NCI-H82 treated with DMSO at 0.1 percent for 48 hours (cell line): ENCODE data around the gene CLINT1.
"Not testable (repeated sequence)": the region's sequence is repeated elsewhere in the genome, so short reads cannot be mapped to it uniquely, and the experiment has no call there.

Source experiments
- DNase-seq: peaks from one replicate; lab custom pipeline; 2025; ENCODE audit not compliant: unreplicated experiment; lab: John Stamatoyannopoulos, UW

Gene CLINT1

DNA sequence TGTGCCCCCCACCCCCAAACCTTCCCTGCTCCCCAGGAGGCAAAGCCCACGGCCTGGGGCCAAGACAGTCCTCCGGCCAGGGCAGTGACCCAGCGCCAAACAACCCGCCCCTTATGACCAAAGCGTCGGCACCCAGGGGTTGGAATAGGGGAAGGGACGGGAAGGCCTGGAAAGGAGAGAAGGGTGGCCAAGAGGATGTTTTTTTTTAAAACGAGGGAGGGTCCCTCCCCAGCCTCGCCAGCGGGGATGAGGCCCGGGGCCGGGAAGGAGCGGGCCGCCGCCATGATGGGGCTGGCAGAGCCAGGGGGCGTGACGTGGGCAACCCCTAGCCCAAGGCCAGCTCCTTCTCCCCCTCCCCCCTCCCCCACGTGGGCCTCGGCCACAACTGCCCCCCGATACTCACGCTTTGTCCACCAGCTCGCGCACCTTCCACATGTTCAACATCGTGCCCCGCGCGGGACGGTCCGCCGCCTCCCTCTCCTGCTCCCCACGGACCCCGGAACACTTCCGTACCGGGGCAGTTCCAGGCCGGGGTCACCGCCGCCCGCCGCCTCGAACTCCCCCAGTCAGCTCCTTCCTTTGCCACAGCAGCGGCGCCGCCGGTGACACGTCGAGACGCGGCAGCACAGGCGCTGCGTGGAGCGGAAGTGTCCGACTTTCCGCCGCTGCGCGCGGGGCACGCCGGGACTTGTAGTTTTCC is at the start of gene CLINT1:
CLINT1 (minus strand) TSS at position 619 of the 700 bp plus-strand sequence; CDS start at position 444, 175 bp downstream.
- peak; percentile 52 for DNase-seq

DNA sequence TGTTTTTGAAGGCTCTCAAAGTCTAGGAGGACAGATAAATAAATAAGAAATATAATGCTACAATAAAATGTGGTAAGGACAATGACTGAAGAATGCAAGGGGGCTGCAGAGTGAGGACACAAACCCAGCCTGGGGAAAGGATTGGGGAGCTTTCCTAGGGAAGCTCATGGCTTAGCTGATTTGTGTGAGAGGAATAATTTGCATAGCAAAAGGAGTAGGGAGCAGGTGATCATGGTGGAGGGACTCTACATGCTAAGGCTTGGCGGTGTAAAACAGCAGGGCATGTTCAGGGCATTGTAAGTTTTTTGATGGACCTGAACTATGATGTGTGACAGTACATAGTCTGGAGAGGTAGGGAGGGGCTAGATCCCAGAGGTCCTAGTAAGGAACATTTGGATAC is 49.5 kb upstream of the CLINT1 start:
- DNase-seq, result no peak

DNA sequence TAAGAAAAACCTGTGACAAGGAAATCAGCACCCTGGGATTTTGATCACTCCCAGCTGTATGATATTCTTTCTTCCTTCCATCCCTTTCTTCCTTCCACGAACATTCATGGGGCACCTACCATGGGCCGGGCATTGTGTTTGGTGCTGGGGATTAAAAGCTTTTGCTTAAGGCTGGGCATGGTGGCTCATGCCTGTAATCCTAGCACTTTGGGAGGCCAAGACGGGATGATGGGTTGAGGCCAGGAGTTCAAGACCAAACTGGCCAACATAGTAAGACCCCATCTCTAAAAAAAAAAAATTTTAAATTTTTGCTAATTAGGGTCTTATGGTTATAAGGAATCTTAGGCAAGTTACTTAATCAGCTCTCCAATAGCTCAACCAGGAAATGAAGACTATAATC is 48.5 kb upstream of the CLINT1 start:
- no peak for DNase-seq

DNA sequence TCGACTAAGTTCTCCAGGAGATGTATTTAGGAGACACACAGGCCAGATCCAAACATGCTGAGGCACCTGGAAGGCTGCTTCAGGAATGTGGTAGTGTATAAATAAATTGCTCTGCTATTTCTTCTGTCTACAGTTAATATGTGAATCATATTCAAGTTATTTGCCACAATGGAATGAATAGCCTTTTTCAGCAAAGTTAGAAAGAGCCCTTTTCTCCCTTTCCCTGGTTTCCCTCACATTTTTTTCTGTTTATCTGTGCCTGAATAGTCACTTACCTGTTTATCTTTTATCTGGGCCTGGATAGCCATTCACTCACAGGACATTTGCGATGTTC is 44.1 kb upstream of the CLINT1 start:
- DNase-seq, result no peak

DNA sequence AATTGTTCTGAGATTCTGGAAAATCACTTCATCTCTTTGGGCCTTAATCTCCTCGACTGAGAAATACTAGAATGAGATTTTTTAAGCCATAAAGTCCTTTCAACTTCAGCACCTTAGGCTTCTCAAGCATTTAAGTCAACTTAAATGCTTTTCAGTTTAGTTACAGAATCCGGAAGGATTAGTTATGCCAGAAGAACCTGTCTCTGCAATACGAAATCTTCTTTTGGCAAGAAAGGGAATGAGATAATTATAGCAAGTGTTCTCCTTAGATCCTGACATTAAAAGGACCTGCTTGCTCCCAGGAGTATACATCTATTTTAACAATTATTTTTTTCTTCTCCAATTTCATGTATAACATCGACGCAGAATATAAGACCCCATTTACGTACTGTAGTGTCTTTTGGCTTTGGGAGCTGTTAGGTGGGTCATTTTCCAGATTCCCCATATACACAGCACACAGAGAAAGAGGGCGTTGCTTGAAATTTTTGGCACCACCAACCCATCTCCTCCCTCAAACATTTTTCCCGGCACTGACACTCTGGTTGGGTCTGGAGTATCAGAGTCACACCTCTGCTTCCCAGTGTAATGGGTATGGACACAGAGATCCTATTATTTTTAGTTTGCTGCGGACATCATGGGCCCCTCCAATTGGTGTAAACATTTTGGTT is 43.6 kb upstream of the CLINT1 start:
- DNase-seq, result no peak

DNA sequence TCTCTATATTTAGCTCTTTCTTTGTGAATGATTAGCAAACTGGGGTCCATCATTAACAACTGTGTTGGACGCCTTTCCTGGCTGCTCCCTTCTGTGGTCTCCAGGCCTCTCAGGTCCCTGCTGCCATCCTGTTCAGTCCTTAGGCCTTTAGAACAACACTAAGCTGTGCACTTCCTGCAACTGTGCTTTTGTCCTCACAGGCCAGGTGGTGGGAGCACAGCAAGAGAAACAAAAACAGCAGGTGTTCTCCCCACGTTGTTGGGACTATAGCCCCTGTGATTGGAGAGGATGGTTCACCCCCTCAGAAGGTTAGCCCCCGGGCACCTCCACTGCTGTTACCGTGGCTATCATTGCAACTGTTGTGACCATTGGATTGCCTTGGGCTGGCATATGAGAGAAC is 41.7 kb upstream of the CLINT1 start:
- DNase-seq, result no peak

DNA sequence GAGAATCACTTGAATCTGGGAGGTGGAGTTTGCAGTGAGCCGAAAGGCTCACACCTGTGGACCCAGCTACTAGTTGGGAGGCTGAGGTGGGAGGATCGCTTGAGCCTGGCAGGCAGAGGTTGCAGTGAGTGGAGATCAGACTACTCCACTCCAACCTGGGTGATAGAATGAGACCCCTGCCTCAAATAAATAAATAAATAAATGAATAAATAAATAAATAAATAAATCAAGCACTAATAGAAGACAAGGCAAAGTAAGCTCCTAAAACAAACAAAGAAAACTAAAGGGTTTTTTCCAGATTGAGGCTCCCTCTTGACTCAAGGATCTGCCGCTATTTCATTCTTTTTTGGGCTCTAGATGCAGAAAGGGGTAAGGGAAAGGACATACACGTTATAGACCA is 34.7 kb upstream of the CLINT1 start:
- DNase-seq, result no peak

DNA sequence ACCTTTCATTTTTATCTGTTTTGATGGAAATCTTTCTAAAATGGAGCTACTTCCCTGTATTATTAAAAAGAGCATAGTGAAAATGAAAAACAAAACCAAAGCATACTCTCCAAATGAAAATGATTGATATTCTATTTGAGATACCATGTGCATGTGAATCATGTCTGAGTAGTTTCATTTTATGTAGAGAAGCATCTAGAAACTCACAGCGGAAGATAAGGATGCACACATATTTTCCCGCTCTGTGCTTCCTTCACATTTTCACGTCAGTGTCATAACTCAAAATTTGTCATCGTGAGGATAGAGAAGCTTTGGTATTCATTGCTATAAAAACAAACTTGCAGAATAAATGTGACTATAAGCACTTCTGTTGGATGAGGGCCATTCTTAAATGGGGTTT is 34.0 kb upstream of the CLINT1 start:
- no peak for DNase-seq

DNA sequence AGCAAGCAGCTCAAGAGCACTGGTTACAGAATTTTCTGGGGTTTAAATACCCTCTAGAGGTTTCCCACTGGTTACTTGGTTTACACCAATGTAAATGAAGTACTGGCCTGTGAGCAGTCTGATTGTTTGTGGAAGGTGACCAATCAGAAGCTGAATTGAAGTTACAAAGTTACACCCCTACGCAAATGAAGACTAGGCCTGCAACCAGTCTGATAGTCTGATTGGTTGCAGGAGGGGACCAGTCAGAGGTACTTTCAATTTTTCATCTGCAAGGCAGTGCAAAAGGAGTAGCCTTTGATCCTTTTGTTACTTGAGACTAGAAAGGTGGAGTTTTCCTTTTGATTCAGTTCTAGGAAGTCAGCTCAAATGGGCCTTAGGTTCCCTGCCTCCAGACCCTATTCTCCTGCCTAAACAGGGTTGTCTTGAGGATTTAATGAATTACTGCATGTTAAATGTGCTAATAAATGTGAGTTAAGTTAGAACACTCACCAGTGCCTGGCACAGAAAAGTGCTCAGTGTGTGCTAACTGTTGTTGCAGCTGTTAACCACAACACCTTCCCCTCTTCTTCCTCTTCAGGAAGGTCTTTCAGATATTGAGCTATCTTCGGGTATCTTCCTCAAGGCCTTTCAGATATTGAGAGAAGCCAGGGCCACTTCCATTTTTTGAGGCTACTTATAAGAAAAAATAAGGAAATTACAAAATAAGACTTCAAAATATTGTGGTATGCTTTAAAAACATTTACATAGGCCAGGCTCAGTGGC is 32.1 kb upstream of the CLINT1 start:
- no peak for DNase-seq

DNA sequence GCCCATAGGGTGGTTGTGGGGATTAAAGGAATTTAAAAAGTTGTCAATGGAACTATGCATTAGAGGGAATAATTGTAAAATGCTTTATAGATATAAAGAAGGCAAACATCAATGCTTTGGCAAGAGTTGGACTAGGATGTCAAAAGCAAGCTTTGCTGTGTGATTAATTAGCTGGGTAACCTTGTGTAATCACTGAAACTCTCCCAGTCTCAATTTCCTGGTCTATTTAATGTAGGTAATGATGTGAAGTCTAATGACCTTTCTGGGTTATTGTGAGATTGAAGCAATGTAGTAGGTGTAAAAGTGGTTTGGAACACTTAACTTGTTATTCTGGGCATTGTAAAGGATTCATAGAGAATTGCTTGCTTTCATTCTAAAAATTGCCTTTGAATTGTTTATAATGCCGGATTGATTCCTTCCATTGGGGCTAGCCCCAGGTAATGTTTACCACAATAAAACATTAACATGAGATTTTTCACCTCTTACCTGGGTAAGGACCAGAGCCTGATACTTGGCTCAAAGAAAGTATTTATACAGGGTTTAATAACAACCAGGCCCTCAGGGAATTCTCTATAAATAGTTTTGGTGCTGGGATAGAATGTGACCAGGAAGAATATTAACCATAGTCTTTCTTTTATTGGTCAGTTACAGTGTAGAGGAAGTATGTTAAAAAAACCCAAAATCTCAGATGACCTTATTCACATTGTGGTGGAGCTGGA is 30.0 kb upstream of the CLINT1 start:
- DNase-seq, result no peak

DNA sequence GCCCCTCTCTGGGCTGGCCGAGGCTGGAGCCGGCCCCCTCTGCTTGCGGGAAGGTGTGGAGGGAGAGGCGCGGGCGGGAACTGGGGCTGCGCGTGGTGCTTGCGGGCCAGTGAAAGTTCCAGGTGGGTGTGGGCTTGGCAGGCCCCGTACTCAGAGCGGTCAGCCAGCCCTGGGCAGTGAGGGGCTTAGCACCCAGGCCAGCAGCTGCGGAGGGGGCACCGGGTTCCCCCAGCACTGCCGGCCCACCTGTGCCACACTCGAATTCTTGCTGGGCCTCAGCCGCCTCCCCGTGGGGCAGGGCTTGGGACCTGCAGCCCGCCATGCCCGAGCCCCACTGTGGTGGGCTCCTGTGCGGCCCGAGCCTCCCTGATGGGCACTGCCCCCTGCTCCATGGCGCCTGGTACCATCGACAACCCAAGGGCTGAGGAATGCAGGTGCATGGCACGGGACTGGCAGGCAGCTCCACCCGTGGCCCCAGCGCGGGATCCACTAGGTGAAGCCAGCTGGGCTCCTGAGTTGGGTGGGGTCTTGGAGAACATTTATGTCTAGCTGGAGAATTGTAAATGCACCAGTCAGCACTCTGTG is 27.9 kb upstream of the CLINT1 start:
- no peak for DNase-seq

DNA sequence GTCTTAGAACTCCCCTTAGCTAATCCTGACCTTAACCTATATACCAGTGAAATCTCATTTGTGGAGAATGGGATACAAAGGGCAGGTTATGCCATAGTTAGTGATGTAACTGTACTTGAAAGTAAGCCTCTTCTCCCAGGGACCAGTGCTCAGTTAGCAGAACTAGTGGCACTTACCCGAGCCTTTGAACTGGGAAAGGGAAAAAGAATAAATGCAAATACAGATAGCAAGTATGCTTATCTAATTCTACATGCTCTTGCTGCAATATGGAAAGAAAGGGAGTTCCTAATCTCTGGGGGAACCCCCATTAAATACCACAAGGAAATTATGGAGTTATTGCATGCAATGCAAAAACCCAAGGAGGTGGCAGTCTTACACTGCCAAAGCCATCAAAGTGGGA is 26.1 kb upstream of the CLINT1 start:
- DNase-seq, result not testable (repeated sequence)

DNA sequence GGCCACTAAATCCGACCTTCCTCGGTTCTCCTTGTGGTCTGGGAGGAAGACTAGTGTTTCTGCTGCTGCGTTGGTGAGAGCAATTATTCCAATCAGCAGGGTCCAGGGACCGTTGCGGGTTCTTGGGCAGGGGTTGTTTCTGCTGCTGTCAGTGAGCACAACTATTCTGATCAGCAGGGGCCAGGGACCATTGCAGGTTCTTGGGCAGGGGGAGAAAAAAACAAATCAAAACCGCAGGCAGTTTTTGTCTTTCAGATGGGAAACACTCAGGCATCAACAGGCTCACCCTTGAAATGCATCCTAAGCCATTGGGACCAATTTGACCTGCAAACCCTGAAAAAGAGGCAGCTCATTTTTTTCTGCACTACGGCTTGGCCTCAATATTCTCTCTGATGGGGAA is 22.6 kb upstream of the CLINT1 start:
- not testable (repeated sequence) for DNase-seq

DNA sequence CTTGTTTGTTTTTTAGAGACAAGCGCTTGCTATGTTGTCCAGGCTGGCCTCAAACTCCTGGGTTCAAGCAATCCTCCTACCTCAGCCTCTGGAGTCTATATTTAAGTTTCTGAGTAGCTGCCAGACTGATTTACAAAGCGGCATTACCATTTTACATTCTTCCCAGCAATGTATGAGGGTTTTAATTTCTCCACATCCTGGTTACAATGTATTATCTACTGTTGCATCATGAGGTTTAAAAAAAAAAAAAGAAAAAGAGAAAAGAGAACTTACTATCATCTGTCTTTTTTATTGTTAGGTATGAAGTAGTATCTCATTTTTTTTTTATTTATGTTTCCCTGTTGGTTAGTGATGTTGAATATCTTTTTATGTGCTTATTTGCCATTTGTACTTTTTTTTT is 18.9 kb upstream of the CLINT1 start:
- no peak for DNase-seq

DNA sequence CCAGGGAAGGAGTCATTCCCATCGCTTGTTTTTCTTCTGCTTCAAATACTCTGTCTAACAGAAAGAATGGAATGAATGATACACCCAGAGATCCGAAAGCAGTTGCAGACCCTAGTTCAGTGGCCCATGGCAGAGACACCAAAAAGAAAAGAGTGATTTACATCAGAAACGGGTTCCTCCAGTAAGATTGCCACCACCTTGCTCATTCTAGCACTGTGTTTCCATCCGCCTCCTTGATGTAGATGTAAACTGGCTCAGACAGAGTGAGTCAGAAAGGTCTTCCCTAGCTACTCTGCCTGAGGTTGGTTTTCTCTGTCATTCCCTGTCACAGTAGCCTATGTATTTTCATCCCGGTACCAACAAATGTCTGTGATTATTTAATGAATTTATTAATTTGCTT is 15.9 kb upstream of the CLINT1 start:
- DNase-seq, result no peak

DNA sequence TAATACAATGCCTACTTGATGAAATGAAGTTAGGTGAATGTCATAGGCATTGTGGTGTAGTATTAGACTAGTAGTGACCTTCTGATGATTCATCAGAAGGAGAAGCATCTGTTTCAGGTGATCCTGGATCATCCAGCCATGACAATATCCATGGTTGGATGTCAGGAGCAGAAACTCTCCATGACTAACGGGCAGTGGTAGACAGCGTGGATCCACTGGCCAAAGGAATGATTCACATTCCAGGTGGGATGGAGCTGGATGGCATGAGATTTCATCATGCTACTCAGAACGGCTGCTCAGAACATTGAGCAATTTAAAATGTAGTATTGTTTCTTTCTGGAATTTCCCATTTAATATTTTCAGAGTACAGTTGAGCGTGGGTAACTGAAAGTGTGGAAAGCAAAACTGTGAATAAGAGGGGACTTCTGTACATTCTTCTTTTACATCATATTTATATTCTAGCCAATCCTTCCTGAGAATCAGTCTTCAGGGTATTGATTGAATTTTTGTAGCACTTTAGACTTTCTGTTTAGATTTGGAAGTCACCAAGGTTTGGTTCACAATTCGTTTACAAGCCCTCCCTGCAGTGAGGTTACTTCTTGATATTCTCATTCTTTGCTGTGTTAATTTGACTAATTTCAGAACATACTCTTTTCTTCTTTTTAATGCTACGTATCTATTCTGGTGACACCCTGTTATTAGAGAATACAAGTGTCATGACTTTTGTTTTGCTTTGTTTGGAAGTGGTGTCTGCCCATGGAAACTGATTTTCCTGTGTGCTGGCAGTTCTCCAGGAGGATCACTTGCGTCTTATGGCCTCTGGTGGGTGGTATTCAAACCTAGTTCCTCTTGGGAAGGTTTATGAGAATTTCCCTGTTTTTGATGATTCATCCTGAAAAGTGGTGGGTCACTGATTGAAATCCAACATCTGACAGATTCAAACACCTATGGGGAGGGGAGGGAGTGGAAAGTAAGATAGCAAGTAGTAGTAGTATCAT is 12.2 kb upstream of the CLINT1 start:
- no peak for DNase-seq

DNA sequence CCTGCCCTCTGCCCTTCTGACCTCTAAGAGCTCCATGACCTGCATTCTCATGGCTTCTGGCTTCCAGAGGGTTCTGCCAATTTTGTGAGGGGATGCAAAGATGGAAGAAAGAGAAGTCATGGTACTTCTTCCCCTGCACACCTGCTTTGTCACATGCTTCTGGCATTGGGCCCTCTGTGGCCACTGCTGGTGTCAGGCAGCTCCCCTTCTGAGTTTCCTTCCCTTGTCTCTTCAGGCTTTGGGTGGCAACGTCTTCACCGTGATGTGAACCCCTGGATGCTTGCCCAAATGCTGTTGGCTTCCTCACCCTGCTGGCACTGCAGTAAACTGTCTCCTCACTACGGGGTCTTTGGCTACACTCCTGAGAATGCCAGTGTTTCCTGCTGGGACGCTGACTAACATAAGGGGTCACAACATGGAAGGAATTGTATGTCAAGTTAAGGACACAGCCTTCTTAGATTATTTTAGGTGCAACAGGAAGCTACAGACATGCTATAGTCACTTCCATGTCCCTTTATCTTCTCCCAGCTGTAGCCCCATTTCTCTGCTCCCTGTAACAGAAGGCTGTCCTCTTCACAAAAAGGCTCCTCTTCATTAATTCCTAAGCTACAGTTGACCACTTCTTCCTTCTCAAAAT is 8.9 kb upstream of the CLINT1 start:
- DNase-seq, result no peak

DNA sequence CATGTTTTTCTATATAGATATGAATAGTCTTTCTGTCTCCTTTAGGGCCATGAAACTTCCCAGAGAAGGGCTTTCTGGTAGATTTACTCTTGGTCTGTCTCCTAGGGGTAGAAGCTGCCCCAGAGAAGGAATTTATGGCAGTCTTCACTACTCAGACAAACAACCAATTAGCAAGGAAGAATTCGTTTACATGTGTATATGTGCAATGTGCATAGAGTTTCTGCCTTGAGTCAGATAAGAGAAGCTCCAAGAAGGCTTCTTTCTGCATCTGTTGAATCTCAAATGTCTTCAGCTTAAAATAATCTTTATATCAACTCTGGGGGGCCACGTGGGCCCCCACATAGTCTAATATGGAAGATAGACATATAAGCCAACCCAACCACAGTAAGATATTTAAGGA is 7.6 kb upstream of the CLINT1 start:
- DNase-seq, result no peak

DNA sequence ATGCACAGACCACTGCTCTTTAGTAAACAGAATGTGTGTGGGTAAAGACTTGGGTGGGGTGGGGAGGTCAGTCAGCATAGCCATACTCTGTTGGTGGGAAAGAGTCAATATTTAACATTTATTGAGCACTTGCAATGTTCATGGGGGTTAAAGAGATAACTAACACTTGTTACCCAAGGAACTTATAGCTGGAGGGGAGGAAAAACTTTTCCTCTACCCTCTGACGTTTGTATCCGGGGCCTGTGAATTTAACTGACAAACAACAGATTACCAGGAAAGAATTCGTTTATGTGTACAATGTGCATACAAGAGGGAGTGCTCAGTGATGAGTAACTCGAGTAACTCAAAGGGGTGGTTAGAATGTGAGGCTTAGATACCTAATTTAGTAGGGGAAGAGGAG is 6.8 kb upstream of the CLINT1 start:
- no peak for DNase-seq

DNA sequence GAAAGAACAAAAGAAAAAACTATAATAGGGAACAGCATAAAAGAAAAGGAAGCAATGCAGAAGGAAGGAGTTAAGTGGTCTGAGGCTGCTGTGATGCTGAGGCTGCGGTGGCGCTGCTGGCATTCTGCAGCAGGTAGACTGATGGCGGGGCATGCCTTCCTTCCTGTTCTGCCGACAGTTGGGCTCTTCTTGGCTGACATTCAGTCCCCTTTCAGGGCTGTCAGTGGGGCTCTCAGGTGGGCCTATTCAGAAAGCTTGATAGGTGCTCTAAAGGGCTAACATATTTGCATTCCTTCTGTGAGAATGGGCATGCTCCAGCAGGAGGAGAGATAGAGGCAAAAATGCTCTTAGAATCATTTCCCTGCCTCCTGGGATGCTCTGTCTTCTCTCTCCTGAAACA is 5.1 kb upstream of the CLINT1 start:
- DNase-seq, result no peak
